Endothelial cell (in vitro differentiated cells): ENCODE results near the gene FPR1. TPM values are rescaled to one million over a fixed set of nuclear protein-coding genes. Genes with fewer than 3 reads are reported as not detected.

Source experiments
- DNase-seq: peaks from one replicate; pipeline ENCODE4 v3.0.0; 2021; ENCODE audit warnings: low spot score
- H3K27ac Mint-ChIP-seq: one replicate; pipeline ENCODE4 v1.8.0; 2021; ENCODE audit warnings: mixed read lengths, inconsistent platforms; ENCODE audit not compliant: unreplicated experiment
- H3K27me3 Mint-ChIP-seq: one replicate; pipeline ENCODE4 v1.8.0; 2021; ENCODE audit warnings: mild to moderate bottlenecking, moderate library complexity, mixed read lengths, inconsistent platforms; ENCODE audit not compliant: unreplicated experiment
- H3K36me3 Mint-ChIP-seq: one replicate; pipeline ENCODE4 v1.8.0; 2021; ENCODE audit warnings: mild to moderate bottlenecking, low read depth, mixed read lengths, inconsistent platforms; ENCODE audit not compliant: unreplicated experiment
- H3K4me1 Mint-ChIP-seq: one replicate; pipeline ENCODE4 v1.8.0; 2021; ENCODE audit warnings: mild to moderate bottlenecking, mixed read lengths, inconsistent platforms; ENCODE audit not compliant: unreplicated experiment
- H3K4me3 Mint-ChIP-seq: one replicate; pipeline ENCODE4 v1.8.0; 2021; ENCODE audit warnings: mild to moderate bottlenecking, mixed read lengths, inconsistent platforms; ENCODE audit not compliant: unreplicated experiment
- H3K9me3 Mint-ChIP-seq: one replicate; pipeline ENCODE4 v1.8.0; 2021; ENCODE audit warnings: mixed read lengths, inconsistent platforms; ENCODE audit not compliant: unreplicated experiment
- total RNA-seq: library from RNA; stranded (reverse); fragmentation: NEBNext Ultra II Directional; extraction: Animal tissue kit (Norgen Biotek cat#: 25700); gene quantifications from one replicate; pipeline ENCODE4 v1.2.1, GENCODE V29; 2021; ENCODE audit not compliant: unreplicated experiment
- TF ChIP-seq, protein P1 (sequence below): fragments of 200-600 bp; sonication (generic); IDR thresholded peaks from one replicate; pipeline ENCODE4 v1.5.0; 2021; ENCODE audit warnings: antibody characterized with exemption; ENCODE audit not compliant: unreplicated experiment

The FPR1 gene
- total RNA-seq, 1 donor from 2014 or later, result 0.67 TPM

DNA sequence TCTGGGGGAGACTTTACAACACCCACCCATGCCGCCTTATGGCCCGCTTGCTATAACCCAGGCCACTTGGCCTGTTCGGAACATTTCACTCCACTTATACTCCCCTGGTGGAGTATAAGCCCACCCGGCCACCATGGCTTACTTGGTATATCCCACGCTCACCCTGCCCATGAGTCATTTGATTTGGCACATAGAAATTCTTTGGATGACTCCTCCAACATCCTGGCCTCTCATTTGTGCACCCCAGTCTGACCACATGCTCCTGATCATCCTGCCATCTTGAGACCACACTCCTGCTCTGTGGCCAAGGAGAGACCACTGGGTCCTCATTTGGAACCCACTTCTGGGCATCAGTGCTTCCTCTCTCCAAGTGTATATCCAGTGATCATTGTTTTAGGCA, 53.4 kb downstream of the FPR1 start:
- DNase-seq, result no peak
- peaks cover 17% of the 10 kb centered on the region for H3K27me3 Mint-ChIP-seq
- TF ChIP-seq, protein P1, sequence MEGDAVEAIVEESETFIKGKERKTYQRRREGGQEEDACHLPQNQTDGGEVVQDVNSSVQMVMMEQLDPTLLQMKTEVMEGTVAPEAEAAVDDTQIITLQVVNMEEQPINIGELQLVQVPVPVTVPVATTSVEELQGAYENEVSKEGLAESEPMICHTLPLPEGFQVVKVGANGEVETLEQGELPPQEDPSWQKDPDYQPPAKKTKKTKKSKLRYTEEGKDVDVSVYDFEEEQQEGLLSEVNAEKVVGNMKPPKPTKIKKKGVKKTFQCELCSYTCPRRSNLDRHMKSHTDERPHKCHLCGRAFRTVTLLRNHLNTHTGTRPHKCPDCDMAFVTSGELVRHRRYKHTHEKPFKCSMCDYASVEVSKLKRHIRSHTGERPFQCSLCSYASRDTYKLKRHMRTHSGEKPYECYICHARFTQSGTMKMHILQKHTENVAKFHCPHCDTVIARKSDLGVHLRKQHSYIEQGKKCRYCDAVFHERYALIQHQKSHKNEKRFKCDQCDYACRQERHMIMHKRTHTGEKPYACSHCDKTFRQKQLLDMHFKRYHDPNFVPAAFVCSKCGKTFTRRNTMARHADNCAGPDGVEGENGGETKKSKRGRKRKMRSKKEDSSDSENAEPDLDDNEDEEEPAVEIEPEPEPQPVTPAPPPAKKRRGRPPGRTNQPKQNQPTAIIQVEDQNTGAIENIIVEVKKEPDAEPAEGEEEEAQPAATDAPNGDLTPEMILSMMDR, result no peak
- no peak overlapping the region for H3K27ac Mint-ChIP-seq
- no peaks in the 10 kb centered on the region for H3K9me3 Mint-ChIP-seq
- peaks cover 66% of the 10 kb centered on the region for H3K36me3 Mint-ChIP-seq
- peaks cover 34% of the 10 kb centered on the region for H3K4me1 Mint-ChIP-seq
- peak overlapping the region; percentile 42 for H3K4me3 Mint-ChIP-seq

DNA sequence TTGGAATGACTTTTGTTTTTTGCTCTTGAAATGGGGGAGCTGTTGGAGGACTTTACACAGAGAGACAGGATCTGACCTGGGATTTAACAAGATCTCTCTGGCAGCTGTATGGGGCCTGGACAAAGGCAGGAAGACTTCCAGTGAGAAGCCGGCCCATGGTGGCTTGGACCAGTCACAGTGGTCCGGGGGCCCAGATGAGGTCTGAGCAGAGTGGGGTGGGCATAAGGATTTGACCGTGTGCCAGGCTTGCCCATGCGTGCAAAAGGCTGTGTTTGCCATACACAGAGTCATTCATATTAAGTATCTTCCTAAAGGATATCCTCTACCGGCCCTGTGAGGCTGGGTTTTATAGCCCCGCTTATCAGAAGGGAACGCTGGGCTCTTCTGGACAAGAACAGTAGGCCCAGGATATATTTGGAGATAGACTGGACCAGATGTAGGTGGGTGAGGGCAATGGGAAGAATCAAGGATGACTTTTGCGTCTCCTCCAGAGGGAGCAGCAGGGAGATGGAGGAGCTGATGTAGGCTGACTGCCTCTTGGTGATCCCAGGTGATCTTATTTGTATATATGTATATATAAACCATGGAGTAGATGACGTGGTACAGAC, 54.4 kb downstream of the FPR1 start:
- Mint-ChIP-seq H3K4me1 (peaks cover 31% of the 10 kb centered on the region), H3K4me3 (peak overlapping the region; percentile 65)

DNA sequence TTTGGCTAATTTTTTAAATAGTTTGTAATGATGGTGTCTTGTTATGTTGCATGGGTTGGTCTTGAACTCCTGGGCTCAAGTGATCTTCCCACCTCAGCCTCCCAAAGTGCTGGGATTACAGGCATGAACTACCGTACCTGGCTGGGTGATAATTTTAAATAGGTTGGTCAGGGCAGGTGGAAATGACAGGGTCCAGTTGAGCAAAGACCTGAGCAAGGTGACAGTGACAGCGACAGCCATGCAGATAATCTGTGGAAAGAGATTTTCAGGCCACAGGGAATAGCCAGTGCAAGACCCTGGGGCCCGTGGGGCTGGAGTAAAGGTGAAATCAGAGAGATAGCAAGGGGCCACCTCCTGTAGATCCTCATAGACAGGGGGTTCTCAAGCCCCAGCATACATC, 55.1 kb downstream of the FPR1 start:
- H3K9me3 Mint-ChIP-seq, result no peaks in the 10 kb centered on the region
- H3K36me3 Mint-ChIP-seq, result peaks cover 70% of the 10 kb centered on the region
- H3K4me1 Mint-ChIP-seq, result peaks cover 31% of the 10 kb centered on the region
- no peak overlapping the region for H3K27ac Mint-ChIP-seq
- TF ChIP-seq, protein P1, result no peak
- DNase-seq, result no peak
- no peak overlapping the region for H3K4me3 Mint-ChIP-seq
- H3K27me3 Mint-ChIP-seq, result peaks cover 17% of the 10 kb centered on the region

More for the DNA sequence above, 54.4 kb downstream of the FPR1 start:
- H3K27me3 Mint-ChIP-seq, result peaks cover 15% of the 10 kb centered on the region
- H3K36me3 Mint-ChIP-seq, result peaks cover 71% of the 10 kb centered on the region
- no peak overlapping the region for H3K27ac Mint-ChIP-seq
- no peaks in the 10 kb centered on the region for H3K9me3 Mint-ChIP-seq
- DNase-seq, result no peak
- TF ChIP-seq, protein P1, result no peak

Other genes with a start within 250 kb of the FPR1 start
- not detected for gene SIGLEC6, start 220.2 kb downstream of the FPR1 start, total RNA-seq
- 18.3 TPM for gene ZNF175, start 180.6 kb downstream of the FPR1 start, total RNA-seq
- gene SIGLEC5, start 121.5 kb downstream of the FPR1 start, total RNA-seq, result not detected
- gene SIGLEC14, start 105.1 kb downstream of the FPR1 start, total RNA-seq, result 0.21 TPM
- gene SPACA6, start 58.5 kb downstream of the FPR1 start, total RNA-seq, result 12.9 TPM
- not detected for gene HAS1, start 27.9 kb downstream of the FPR1 start, total RNA-seq
- 0.74 TPM for gene FPR2, start 9.3 kb upstream of the FPR1 start, total RNA-seq
- gene FPR3, start 43.3 kb upstream of the FPR1 start, total RNA-seq, result not detected
- gene ZNF577, start 136.1 kb upstream of the FPR1 start, total RNA-seq, result 9.3 TPM
- 17.2 TPM for gene ZNF649, start 153.1 kb upstream of the FPR1 start, total RNA-seq
- 10.9 TPM for gene ZNF613, start 175.6 kb upstream of the FPR1 start, total RNA-seq
- 8.9 TPM for gene ZNF350, start 235.0 kb upstream of the FPR1 start, total RNA-seq